Tibial artery (tissue), 4 donors: ENCODE measurements around the gene NR2F1-AS1.

ENCODE experiments used
- DNase-seq, 2 donors: peaks; one replicate each; pipeline ENCODE4 v3.0.0-alpha.2; 2019
- H3K27ac ChIP-seq, 2 donors: fragments of 200-600 bp; sonication (generic) in 1 of 2; 1 replicate in 1 of 2; 2 replicates in 1 of 2; pipeline ENCODE4 v1.5.1; 2018 to 2019; ENCODE audit warnings: mild to moderate bottlenecking in 1 of 2
- H3K27me3 ChIP-seq, 2 donors: fragments of 200-600 bp; sonication (generic) in 1 of 2; one replicate each; pipeline versions ENCODE4 v1.5.1 to v1.6.0; 2016 to 2019
- H3K36me3 ChIP-seq, 3 donors: fragments of 200-600 bp; sonication (generic) in 2 of 3; one replicate each; pipeline ENCODE4 v1.5.1; 2016 to 2019; ENCODE audit warnings: mild to moderate bottlenecking in 2 of 3
- H3K4me1 ChIP-seq, 4 donors: fragments of 200-600 bp; sonication (generic) in 2 of 4; 1 replicate in 3 of 4; 2 replicates in 1 of 4; pipeline ENCODE4 v1.5.1; 2016 to 2019
- H3K4me3 ChIP-seq, 2 donors: fragments of 200-600 bp; sonication (generic) in 1 of 2; 1 replicate in 1 of 2; 2 replicates in 1 of 2; pipeline ENCODE4 v1.5.1; 2018 to 2019; ENCODE audit warnings: mild to moderate bottlenecking in 2 of 2
- H3K9me3 ChIP-seq, 3 donors: fragments of 200-600 bp; sonication (generic) in 1 of 3; one replicate each; pipeline ENCODE4 v1.5.1; 2016 to 2019
- intact Hi-C: fragments of 100-400 bp; cut with DNase I; formaldehyde crosslinking; loops from one replicate; pipeline ENCODE4 v1.15.0; 2023; ENCODE audit warnings: low total_unique reads
- TF ChIP-seq, protein P1 (sequence below), 2 experiments: fragments of 200-600 bp in 1 of 2; fragments of 450-650 bp in 1 of 2; IDR thresholded peaks; one replicate each; pipeline ENCODE4 v1.5.1; 2017 to 2019; ENCODE audit warnings: antibody characterized with exemption in 2 of 2, mild to moderate bottlenecking in 1 of 2, moderate library complexity in 1 of 2

NR2F1-AS1 gene

GRCh38 chr5:93610581-93611272 is 29.7 kb upstream of the NR2F1-AS1 start:
- TF ChIP-seq, protein P1, sequence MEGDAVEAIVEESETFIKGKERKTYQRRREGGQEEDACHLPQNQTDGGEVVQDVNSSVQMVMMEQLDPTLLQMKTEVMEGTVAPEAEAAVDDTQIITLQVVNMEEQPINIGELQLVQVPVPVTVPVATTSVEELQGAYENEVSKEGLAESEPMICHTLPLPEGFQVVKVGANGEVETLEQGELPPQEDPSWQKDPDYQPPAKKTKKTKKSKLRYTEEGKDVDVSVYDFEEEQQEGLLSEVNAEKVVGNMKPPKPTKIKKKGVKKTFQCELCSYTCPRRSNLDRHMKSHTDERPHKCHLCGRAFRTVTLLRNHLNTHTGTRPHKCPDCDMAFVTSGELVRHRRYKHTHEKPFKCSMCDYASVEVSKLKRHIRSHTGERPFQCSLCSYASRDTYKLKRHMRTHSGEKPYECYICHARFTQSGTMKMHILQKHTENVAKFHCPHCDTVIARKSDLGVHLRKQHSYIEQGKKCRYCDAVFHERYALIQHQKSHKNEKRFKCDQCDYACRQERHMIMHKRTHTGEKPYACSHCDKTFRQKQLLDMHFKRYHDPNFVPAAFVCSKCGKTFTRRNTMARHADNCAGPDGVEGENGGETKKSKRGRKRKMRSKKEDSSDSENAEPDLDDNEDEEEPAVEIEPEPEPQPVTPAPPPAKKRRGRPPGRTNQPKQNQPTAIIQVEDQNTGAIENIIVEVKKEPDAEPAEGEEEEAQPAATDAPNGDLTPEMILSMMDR (IDR thresholded peaks at IDR 0.05), result no peak
- H3K27ac ChIP-seq, result no peak overlapping the region
- H3K27me3 ChIP-seq, result peaks cover 10 to 85% of the 10 kb centered on the region in 2 donors
- peaks cover 0 to 21% (median 14%) of the 10 kb centered on the region in 4 donors for H3K4me1 ChIP-seq
- no peak for DNase-seq
- intact Hi-C loops, result loop anchor here (5.0 kb wide), 1 partner anchor 33 kb away; no protein-coding TSS in a partner anchor
- H3K36me3 ChIP-seq, result no peaks in the 10 kb centered on the region
- no peaks in the 10 kb centered on the region for H3K9me3 ChIP-seq
- no peak overlapping the region for H3K4me3 ChIP-seq

- Histone ChIP-seq H3K27ac (no peak overlapping the region), H3K27me3 (peaks cover 10 to 94% of the 10 kb centered on the region in 2 donors)
- intact Hi-C loops, result loop anchor here (5.0 kb wide), 1 partner anchor 32 kb away; no protein-coding TSS in a partner anchor
These were observed 28.7 kb upstream of the NR2F1-AS1 start for GRCh38 chr5:93609762-93610161.

GRCh38 chr5:93608855-93609254 is 27.8 kb upstream of the NR2F1-AS1 start:
- intact Hi-C loops, result no loop called here
- Histone ChIP-seq H3K9me3 (no peaks in the 10 kb centered on the region), H3K4me3 (no peak overlapping the region), H3K36me3 (no peaks in the 10 kb centered on the region), H3K4me1 (peaks cover 0 to 28% (median 17%) of the 10 kb centered on the region in 4 donors), H3K27me3 (peaks cover 10 to 96% of the 10 kb centered on the region in 2 donors), H3K27ac (no peak overlapping the region)
- TF ChIP-seq, protein P1 (IDR thresholded peaks at IDR 0.05), result no peak
- no peak for DNase-seq

More at GRCh38 chr5:93609762-93610161, 28.7 kb upstream of the NR2F1-AS1 start:
- TF ChIP-seq, protein P1 (IDR thresholded peaks at IDR 0.05), result no peak
- peaks cover 0 to 21% (median 14%) of the 10 kb centered on the region in 4 donors for H3K4me1 ChIP-seq
- no peak for DNase-seq
- no peaks in the 10 kb centered on the region for H3K9me3 ChIP-seq
- no peak overlapping the region for H3K4me3 ChIP-seq
- H3K36me3 ChIP-seq, result no peaks in the 10 kb centered on the region

DNA sequence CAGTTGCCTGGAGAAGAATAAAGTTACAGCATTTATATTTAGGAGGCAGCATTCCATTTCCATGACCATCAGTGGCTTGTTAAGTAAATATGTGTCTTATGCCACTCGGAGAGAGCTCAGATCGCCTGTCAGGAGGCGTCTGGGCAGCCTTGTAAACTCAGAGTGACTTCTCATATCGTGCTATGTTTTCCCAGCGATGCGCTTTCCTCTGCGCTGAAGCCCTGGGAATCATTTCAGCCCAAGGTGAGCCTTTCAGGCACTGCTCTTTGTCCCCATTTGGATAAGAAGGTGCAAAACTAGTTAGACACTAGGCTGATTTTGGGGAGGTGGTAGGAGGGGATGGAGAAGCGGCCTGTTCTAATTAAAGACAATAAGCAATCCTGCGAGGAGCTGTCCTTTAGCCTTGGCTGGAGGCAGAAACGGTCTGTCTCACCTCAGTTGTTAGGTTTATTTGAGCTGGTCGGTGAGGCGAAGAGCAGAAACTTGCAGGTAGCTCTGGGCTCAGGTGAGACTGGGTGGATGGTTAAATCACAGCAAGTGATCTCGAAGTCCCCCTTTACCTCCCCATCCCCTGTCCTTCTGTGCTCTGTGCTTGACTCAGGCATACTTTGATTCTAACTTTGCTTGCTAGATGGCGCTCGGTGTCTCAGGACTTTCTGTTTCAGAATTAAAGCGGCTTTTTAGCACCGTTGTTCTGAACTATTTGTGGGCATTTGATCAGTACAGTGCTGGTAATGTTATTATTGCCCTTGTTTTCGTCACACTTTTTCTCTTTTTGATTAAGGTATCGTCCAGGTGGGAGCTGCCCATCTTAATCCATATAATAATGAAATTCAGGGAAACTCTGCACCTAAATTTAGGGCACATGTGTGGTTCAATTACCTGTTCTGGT is 26.6 kb upstream of the NR2F1-AS1 start:
- H3K36me3 ChIP-seq, result no peaks in the 10 kb centered on the region
- DNase-seq, result no peak
- TF ChIP-seq, protein P1 (IDR thresholded peaks at IDR 0.05), result peak; percentile 26 to 35
- no peaks in the 10 kb centered on the region for H3K9me3 ChIP-seq
- intact Hi-C loops, result loop anchor here (2.0 kb wide), 1 partner anchor 31 kb away; no protein-coding TSS in a partner anchor
- H3K27me3 ChIP-seq, result peaks cover 4 to 94% of the 10 kb centered on the region in 2 donors
- H3K27ac ChIP-seq, result no peak overlapping the region
- H3K4me1 ChIP-seq, result peaks cover 0 to 28% (median 16%) of the 10 kb centered on the region in 4 donors
- H3K4me3 ChIP-seq, result no peak overlapping the region

DNA sequence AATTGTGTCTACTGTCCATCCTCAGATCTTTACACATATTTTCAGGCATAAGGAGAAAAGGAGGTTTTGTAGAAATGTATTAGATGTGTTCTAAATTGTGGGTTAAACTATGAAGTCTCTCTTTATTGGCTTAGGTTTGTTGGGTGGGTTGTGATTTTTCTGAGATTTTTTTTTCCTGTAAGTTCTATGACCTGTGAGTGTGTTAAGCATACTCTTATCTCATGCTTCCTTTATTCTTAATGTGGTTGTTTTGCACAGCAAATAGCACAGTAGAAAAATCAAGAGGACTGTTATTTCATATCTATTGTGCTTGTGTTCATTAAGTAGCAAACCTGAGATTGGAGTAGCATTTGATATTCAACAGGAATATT is 25.3 kb upstream of the NR2F1-AS1 start:
- peaks cover 0 to 94% of the 10 kb centered on the region in 2 donors for H3K27me3 ChIP-seq
- H3K4me1 ChIP-seq, result peaks cover 0 to 21% (median 10%) of the 10 kb centered on the region in 4 donors
- TF ChIP-seq, protein P1 (IDR thresholded peaks at IDR 0.05), result no peak
- H3K4me3 ChIP-seq, result no peak overlapping the region
- H3K36me3 ChIP-seq, result no peaks in the 10 kb centered on the region
- no peaks in the 10 kb centered on the region for H3K9me3 ChIP-seq
- no peak for DNase-seq
- intact Hi-C loops, result loop anchor here (2.0 kb wide), 1 partner anchor 32 kb away; no protein-coding TSS in a partner anchor
- H3K27ac ChIP-seq, result no peak overlapping the region
